HG02943 (cell line): ENCODE measurements around the gene TFAP2C.
"Not testable (repeated sequence)": the region's sequence is repeated elsewhere in the genome, so short reads cannot be mapped to it uniquely, and the experiment has no call there.

Experiments used
- ATAC-seq: cut with Tn5 transposase; IDR thresholded peaks from one replicate; pipeline ENCODE4 v1.9.1; 2021; ENCODE audit warnings: mild to moderate bottlenecking, low read depth, moderate library complexity; ENCODE audit not compliant: unreplicated experiment

Gene TFAP2C

DNA sequence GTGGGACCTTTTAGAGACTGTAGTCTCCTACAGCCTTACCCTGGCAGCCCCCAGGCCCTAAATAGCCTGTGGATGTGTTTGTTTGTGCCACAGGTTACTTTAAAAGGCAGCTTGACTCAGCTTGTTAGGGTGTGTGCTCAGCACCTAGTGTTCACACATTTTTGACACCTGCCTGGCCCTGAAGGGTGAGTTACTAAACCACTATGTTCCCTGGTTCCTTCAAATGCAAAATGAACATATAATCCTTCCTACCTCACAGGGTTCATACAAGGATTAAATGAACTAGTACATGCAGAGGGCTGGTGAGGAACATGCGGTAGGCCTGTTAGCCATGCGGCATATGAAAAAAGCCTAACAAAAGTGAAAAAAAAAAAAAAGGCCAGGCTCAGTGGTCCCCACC lies 14.9 kb upstream of the TFAP2C start:
- ATAC-seq = no peak

DNA sequence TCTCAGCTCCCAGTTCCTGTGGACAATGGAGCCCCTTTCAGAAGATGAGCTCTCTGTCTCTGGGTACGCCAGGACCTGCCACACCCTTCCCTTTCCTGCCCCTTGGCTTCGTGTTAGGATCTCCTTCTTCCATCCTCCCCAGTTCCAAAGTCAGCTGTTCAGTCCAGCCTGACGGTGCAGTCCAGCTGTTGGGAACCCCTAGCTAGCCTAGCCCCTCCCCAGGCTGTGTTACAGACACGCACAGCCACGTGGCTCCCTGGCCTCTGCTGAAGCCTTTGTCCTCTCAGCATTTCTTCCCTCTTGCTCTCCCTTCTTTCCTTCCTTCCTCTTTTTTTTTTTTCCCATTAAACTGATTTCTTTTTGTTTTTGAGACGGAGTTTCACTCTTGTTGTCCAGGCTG lies 12.4 kb upstream of the TFAP2C start:
- ATAC-seq = no peak

DNA sequence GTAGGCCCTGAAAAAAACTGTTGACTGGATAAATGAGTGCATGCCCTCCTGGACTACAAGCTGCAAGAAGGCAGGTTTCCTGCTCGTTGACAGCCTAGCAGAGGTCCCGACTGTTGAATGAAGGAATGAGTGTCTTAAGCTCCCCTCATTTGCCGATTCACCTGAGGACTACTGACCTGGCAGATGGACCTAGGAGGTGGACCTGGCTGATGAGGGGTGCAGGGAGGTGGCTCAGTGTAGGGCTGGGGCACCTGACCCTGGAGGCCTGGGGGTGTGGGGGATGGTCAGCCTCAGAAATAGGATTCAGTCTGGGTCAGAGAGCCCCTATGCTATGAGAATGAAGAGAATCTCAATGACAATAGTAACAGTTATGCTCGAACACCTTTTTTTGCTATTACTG lies 11.6 kb upstream of the TFAP2C start:
- no peak for ATAC-seq

DNA sequence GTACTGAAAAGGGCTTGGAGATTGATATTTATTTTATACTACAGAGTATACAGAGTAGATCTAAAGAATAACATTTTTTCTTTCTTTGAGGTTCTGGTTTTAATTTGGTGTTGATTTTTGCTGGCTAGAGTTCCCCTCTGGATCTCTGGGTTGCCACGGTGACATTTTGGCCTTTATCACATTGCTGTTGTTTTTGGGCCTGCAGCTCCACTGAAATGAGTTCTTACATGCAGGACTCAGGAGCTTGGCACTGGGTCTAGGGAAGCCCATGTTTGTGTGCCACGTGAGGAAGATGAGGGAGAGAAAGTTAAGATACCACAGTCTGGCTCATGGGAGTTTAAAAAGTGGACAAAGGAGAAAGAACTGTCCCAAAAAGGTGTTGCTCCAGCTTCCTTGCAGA lies 7.4 kb upstream of the TFAP2C start:
- ATAC-seq = no peak

DNA sequence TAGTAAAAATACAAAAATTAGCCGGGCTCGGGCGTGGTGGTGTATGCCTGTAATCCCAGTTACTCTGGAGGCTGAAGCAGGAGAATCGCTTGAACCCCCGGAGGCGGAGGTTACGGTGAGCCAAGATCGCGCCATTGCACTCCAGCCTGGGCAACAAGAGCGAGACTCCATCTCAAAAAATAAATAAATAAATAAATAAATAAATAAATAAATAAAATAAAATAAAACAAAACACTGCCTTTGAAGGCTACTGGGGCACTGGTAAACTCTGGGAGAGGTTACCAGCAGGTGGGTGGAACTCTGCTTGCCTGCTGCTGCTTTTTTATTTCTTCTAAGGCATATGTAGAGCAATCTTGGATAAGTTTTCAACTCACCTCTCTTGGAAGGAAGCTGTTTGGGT lies 5.2 kb upstream of the TFAP2C start:
- ATAC-seq = not testable (repeated sequence)

DNA sequence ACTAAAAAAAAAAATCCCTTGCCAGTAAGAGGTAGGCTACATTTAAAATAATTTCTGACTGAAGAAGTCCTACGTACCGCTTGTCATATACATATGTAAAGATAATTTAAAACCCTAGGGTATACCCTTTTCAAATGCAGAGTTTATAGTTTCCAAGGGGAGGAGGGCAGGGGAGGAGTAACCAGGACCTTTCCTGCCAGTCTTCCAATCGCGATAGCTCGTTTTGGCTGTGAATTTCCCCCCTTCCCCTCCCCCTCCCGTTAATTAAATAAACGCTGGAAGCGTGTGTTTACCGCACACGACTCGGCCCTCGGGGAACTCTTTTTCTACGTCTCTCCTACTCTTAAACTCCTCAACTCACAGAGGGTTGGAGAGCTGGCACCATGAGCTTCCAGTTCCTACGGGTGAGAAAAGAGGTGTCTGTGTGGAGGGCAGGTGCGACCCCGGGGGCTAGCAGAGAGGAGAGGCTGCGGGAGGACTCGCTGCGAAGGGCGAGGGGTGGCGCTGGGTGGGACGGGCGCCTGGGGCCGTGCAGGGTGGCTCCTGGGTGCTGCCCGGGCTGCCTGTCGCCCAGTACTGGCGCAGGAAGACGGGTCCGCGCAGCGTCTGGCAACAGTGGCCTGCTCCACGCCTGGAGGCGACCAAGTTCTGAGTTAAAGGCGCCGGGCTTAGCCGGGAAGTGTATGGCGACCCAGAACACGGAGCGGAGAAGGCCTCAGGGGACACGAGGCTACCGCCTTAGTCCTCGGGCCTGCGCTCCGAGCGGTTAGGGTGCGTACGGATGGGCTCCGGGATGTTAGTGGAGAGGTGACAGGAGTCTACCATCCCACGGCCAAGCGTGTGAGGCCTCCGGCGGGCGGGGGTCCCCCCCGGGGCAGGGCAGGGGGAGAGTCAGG lies 4.1 kb upstream of the TFAP2C start:
- no peak for ATAC-seq

DNA sequence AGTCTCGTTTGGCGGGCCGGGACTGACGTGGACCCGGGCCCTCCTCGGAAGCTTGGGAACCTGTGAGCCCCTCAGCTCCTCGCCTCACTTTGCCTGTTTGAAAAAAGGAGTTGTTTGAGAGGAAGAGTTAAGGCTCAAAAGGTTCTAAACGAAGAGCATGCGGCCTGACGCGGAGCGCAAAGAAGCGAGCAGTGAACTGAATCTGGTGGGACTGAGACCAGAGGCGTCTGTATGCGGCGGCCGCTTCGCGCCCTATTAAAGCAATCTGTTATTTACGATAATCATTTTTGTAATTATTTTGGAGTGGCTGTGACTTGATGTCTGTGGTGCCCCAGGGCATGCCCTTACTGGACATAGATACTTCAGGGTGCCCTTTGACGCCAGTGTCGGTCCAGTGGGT lies 3.3 kb upstream of the TFAP2C start:
- no peak for ATAC-seq

DNA sequence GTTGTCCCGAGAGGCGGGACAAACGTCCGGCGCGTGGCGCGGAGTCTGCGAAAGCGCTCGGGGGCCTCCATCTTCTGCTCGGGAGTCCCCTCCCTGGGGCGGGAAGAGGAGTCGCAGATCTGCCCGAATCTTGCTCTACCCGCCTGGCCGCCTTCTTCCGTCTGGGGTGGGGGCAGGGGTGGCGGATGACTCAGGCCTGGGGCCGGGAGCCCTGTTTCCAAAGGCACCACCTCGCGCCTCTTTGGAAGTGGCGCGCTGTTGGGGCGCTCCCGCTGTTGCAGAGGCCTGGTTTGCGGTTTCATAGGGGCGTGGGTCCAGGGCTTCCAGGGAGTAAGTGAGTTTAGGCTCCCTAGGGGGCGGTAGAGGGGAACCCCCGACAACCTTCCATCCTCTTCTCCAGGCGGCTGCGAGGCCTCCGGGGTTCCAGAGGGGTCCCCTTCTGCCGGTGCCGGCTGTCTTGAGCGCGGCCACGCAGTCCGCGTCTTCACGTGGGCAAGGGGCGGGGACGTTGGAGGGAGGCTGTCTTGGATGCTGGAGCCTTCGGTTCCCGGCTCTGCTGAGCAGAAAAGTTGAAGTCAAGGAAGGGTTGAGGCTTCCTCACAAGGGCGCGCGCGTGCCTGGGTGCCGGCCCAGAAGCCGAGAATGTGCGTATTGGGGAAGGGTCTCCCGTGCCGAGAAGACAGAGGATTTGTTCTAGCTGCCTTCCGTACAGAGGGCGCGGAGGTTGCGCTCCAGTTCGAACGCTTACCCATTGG lies 2.6 kb upstream of the TFAP2C start:
- no peak for ATAC-seq

DNA sequence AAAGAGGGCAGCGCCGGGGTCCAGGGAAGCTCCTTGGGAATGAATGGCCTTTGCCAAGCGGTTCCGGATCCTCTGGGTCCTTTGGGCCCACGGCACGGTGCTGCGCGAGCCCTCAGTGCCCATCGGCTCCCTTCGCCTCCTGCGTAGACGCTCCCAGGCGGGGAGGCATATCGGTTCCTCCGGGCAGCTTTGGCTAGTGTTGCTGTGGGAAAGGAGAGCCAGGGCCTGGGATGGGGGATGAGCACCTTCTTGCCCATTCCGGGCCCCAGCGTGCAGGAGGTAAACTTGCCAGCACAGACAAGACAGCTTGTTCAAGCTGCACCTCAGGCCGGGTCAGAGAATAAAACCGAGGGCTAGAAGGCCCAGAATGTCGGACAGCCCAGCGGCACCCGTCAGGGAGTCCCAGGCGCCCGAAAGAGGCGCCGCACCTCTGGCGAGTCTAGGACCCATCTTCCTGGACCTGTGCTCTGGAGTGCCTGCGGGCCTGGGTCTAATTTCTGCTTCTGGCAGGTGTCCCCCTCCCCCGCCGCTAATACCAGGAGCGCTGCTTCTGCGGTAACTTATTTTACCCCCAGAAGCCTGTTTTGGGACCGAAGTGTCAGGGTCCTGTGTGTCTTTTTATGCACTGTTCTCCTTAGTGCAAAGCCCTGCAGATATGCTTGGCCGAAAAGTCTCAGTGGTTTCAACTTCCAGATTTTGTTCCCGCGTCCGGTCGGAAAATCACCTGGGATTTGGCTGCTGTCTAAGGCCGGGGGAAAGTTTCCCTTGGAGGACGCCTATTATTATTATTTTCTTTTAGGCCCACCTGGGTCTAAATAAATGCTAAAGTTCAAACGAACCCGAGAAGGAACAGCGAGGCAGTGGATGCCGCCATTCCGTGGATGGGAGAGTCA lies 1.7 kb upstream of the TFAP2C start:
- ATAC-seq = no peak

DNA sequence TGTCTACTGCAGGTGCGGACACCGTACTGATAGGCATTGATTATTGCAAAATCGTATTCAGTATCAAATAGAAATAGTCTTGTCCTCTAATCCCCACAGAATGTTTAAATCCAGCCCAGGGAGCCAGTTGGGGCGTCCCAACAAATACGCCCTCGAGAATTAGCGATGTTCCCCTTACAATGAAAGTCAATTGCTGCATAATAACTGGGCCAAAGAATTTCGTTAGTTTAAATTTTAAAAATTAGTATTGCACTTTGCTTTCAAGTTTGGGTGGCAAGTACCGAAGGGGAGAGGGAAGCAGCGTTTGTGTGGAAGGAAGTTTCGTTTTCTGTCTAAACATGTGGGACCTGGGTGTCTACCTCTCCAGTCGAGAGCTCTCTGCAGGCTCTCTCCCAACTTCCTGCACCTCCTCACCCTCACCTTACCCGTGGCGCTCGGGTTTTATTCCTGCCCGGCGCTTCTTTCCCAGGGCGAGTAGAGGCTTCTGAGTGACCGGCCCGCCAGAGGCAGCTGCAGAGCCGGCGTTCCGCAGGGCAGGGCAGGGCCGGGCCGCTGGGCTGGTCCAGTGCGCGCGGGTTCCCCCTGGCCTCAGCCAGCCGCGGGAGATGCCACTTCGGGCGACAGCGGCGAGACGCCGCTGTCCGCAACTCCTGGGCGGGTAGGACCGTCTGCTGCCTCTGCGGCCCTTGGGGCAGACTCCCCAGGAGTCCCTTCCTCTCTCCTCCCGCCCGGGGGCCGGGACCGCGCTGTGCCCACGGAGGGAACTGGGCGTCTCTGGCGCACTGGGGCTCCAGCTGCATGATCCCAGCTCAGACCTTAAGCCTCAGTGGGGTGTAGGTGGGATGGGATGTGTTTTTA lies 862 bp upstream of the TFAP2C start:
- no peak for ATAC-seq

DNA sequence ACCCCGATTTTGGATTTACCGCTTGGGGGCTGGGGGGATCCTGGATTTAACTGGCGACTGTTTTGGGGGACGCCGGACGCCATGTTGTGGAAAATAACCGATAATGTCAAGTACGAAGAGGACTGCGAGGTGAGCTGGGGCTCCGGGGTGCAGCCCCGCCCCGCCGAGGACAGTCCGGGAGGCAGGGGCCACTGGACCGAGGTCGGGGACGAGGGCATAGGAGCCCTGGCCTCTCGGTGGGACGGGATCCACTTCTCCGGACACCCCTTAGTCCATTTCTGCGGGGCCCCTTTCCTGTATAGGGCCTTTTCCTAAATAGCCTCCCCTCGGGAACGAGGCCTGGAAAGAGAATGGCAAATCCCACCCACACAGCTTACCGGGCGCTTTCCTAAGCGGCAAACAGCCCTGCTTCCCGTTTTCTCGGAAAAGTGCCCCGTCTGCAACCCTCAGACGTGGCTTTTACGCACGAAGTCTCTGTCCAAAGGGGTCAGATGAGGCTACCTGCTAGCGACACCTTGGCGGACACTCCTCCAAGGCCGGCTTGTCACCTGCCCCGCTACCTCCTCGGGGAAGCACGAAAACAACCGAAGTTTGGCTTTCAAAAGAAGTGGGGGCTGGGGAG lies 469 bp downstream of the TFAP2C start:
- ATAC-seq = no peak

DNA sequence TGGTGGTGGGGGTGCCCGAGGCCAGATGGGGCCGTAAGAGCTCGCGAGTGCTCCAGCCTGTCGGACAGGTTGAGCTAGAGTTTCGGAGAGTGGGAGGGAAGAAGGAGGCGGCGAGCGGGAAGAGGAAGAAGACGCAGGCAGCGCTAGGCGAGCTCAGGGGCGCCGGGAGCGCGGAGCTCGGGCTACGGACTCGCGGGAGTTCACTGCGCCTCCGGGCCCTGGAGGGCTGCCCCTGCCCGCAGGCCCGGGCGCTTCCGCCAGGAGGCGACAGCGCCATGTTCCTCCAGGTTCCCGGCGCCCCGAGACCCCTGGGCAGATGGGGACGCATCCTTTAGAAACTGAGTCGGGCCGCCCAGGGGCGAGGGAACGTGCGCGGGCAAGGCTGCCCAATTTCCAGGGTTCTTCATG lies 984 bp downstream of the TFAP2C start:
- ATAC-seq = no peak

DNA sequence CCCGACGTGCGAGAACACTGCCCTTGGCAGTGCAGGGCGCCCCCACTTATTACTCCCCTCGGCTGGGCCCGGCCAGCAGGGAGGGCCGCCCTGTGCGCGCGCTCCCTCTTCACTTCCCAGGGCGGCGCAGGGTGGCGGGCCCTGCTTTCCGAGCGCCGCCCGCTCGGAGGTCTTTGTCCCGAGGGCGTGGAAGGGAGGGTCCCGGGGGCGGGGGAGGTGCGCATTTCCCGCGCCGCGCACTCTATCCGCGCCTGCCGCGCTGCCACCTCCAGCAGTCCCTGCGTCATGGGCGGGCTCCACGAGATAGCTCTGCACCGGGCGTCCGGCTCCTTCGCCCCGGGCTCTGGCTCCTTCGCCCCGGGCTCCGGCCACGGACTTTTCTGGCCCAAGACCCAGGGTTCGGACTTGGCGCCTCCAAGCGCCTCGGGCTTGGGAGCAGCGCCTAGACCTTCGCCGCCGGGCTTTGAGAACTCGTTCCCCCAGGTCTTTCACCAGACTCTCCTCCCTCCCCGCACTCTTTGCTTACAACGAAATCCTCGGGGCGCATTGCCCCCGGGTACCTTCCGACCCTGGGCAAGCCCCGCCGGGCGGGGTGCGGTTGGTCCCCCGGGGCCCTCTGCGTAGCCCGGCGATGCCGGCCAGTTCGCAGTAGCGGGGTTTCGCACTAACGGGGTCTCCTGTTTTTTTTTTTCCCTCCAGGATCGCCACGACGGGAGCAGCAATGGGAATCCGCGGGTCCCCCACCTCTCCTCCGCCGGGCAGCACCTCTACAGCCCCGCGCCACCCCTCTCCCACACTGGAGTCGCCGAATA lies 1.6 kb downstream of the TFAP2C start:
- ATAC-seq = no peak

DNA sequence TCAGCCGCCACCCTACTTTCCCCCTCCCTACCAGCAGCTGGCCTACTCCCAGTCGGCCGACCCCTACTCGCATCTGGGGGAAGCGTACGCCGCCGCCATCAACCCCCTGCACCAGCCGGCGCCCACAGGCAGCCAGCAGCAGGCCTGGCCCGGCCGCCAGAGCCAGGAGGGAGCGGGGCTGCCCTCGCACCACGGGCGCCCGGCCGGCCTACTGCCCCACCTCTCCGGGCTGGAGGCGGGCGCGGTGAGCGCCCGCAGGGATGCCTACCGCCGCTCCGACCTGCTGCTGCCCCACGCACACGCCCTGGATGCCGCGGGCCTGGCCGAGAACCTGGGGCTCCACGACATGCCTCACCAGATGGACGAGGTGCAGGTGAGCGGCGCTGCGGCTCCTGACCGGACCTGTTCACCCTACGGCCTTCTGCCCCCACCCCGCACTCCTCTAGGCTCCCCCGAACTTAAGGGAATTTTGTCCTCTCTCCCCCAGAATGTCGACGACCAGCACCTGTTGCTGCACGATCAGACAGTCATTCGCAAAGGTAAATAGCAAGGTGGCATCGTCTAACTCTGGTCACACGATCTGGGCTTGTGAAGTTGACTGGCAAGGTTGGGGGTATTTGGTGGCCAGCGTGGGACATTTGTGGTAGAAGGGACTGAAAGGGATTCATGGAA lies 2.3 kb downstream of the TFAP2C start:
- ATAC-seq = no peak

DNA sequence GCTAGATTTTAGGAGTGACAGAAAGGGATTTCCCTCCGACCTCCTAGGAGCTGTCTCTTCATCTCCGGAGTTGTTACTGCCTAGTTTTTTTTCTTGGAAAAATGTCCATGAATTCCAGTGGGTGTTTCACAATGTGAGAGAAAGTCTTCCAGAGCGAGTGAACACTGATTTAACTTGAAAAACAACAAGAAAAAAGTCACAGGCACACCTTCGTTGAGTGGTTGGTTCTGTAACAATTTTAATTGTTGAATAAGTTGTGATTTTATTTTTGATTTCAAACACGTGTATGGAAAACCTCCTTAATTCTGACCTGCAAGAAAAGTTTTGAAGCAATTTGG lies 2.9 kb downstream of the TFAP2C start:
- no peak for ATAC-seq

DNA sequence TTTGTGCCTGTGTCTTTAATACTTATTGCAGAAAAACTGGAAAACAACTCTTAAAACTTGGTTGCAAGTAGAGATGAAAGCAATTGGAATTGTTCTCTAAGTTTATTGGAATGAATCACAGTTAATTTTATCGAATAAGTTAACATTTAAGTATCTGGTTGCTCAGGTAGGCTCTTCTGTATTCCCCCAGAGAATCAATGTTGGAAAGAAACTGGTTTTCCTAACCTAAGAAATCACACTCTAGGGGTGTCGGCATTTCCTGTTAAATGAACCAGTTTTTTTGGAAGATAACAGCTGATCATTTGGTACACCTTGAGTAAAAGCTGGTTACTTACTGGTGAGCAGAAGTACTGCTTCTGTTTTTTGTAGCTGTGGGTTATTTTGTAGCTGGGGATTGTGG lies 5.2 kb downstream of the TFAP2C start:
- ATAC-seq = no peak

DNA sequence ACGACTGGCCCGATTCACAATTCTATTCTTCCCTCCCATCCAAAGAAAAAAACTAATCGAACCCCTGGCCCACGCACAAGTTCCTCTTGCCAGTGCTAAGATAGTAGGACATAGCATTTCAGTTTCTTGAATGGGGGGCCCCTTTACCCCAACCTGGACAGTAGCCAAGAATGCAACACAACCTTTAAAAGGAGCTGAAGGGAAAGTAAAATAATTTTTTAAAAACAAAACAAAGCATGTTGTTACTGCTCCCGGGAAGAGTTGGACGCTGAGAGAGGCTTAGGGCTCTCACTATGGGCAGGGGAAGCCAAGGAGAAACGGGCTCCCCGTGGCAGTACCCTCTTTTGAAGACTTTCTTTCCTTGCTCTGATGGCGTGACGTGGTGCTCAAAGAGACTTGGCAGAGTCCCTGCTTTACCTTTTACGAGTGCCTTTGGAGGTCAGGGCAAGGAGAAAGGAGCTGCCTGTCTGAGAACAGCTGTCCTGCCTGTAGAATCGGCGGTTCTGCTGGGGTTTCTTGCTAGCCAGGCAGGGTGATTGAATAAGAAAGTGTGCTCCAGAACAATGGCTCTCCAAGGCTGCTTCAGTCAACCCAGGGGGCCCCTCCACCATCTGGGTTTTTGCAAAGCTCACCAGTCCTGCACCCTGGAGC lies 5.8 kb downstream of the TFAP2C start:
- no peak for ATAC-seq

DNA sequence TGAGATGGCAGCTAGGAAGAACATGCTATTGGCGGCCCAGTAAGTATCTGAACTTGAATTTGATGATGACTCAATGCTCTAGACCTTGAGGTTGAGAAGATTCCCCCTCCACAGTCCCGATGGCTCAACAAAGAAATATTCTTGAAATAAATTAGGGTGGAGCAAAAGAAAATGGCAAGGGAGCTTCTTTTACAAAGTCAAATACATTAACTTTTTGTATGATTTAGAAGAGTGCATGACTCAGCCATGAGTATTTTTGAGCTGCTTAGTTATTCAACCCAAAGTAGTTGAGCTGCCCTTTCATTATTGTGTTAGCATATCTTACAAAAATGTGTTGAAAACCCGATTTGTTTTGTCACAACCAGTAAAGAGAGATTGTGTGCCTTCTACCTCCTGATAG lies 7.6 kb downstream of the TFAP2C start:
- ATAC-seq = no peak
